Gastroesophageal sphincter (tissue), 3 donors: ENCODE results near the gene ERBB2.

ENCODE experiments used
- EP300 ChIP-seq: sonication (generic); formaldehyde crosslinking; IDR thresholded peaks from one replicate; pipeline ENCODE4 v1.6.1; 2017; ENCODE audit warnings: antibody characterized with exemption, mild to moderate bottlenecking
- POLR2A ChIP-seq, 2 donors: fragments of 450-650 bp; IDR thresholded peaks; one replicate each; pipeline ENCODE4 v1.6.1; 2017; ENCODE audit warnings: antibody characterized with exemption in 2 of 2, mild to moderate bottlenecking in 2 of 2, moderate library complexity in 1 of 2
- POLR2AphosphoS5 ChIP-seq: sonication (generic); formaldehyde crosslinking; IDR thresholded peaks from one replicate; pipeline ENCODE4 v1.6.1; 2017; ENCODE audit warnings: antibody characterized with exemption
- TF ChIP-seq, protein P1 (sequence below), 4 experiments: fragments of 200-600 bp in 2 of 4; fragments of 450-650 bp in 2 of 4; sonication (generic) in 1 of 4; IDR thresholded peaks; one replicate each; pipeline ENCODE4 v1.5.1; 2017 to 2019; ENCODE audit warnings: antibody characterized with exemption in 4 of 4, mild to moderate bottlenecking in 2 of 4, moderate library complexity in 2 of 4

DNA sequence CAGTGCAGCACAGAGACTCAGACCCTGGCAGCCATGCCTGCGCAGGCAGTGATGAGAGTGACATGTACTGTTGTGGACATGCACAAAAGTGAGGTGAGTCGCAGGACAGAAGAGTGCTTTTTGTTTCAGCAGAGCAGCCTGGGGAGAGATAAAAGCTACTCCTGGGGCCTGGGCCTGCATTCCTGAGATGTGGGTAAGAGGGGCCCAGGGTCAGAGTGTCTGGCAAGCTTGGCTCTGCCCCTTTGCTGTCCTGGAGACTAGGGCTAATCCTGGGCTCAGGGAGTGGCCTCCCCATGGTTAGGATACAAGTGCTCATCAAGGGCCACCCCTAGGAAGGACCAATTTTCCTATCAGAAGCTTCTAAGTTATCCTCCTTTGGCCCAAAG lies 4.8 kb upstream of the ERBB2 start:
- TF ChIP-seq EP300: no peak
- TF ChIP-seq, protein P1, sequence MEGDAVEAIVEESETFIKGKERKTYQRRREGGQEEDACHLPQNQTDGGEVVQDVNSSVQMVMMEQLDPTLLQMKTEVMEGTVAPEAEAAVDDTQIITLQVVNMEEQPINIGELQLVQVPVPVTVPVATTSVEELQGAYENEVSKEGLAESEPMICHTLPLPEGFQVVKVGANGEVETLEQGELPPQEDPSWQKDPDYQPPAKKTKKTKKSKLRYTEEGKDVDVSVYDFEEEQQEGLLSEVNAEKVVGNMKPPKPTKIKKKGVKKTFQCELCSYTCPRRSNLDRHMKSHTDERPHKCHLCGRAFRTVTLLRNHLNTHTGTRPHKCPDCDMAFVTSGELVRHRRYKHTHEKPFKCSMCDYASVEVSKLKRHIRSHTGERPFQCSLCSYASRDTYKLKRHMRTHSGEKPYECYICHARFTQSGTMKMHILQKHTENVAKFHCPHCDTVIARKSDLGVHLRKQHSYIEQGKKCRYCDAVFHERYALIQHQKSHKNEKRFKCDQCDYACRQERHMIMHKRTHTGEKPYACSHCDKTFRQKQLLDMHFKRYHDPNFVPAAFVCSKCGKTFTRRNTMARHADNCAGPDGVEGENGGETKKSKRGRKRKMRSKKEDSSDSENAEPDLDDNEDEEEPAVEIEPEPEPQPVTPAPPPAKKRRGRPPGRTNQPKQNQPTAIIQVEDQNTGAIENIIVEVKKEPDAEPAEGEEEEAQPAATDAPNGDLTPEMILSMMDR (IDR thresholded peaks at IDR 0.05): no peak
- no peak for TF ChIP-seq POLR2A (IDR thresholded peaks at IDR 0.05)
- TF ChIP-seq POLR2AphosphoS5: no peak
